ENCODE results near the gene FKBP6.

DNA sequence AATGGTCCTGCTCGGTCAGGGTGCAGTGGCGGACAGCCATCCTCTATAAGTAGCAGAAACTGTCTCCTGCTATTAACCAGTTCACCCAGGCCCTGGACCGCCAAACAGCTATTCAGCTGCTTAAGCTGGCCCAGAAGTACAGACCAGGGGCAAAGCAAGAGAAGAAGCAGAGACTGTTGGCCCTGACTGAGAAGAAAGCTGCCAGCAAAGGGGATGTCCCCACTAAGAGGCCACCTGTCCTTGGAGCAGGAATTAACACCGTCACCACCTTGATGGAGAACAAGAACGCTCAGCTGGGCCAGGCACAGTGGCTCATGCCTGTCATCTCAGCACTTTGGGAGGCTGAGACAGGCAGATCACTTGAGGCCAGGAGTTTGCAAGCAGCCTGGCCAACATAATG, 13.7 kb upstream of the FKBP6 start:
- TF ChIP-seq RELA (CRISPR knock-in tag; IDR thresholded peaks at IDR 0.05; ENCODE audit: borderline replicate concordance) = no peak
- no peak for TF ChIP-seq E2F5 (CRISPR knock-in tag; IDR thresholded peaks at IDR 0.05)
- TF ChIP-seq, protein P1, sequence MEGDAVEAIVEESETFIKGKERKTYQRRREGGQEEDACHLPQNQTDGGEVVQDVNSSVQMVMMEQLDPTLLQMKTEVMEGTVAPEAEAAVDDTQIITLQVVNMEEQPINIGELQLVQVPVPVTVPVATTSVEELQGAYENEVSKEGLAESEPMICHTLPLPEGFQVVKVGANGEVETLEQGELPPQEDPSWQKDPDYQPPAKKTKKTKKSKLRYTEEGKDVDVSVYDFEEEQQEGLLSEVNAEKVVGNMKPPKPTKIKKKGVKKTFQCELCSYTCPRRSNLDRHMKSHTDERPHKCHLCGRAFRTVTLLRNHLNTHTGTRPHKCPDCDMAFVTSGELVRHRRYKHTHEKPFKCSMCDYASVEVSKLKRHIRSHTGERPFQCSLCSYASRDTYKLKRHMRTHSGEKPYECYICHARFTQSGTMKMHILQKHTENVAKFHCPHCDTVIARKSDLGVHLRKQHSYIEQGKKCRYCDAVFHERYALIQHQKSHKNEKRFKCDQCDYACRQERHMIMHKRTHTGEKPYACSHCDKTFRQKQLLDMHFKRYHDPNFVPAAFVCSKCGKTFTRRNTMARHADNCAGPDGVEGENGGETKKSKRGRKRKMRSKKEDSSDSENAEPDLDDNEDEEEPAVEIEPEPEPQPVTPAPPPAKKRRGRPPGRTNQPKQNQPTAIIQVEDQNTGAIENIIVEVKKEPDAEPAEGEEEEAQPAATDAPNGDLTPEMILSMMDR (IDR thresholded peaks at IDR 0.05) = no peak
- TF ChIP-seq ZNF263 (CRISPR knock-in tag; IDR thresholded peaks at IDR 0.05; ENCODE audit: low read depth) = no peak
- no peak for TF ChIP-seq ELF4 (CRISPR knock-in tag; IDR thresholded peaks at IDR 0.05; ENCODE audit: low read depth)
- no peak for TF ChIP-seq ESRRA (CRISPR knock-in tag; IDR thresholded peaks at IDR 0.05; ENCODE audit: borderline replicate concordance)
- TF ChIP-seq, protein P2, sequence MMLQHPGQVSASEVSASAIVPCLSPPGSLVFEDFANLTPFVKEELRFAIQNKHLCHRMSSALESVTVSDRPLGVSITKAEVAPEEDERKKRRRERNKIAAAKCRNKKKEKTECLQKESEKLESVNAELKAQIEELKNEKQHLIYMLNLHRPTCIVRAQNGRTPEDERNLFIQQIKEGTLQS (CRISPR knock-in tag; conservative IDR thresholded peaks at IDR 0.05) = no peak
- TF ChIP-seq USF2 (CRISPR knock-in tag; IDR thresholded peaks at IDR 0.05) = no peak

Data from WTC11 (cell line).